Karpas-422 (cell line): ENCODE measurements around the gene CCL3. TPM values are rescaled to one million over a fixed set of nuclear protein-coding genes. Genes with fewer than 3 reads are reported as not detected.
"Not testable (repeated sequence)": the region's sequence is repeated elsewhere in the genome, so short reads cannot be mapped to it uniquely, and the experiment has no call there.

Source experiments
- DNase-seq: peaks from one replicate; pipeline ENCODE4 v3.0.0-alpha.2; 2015
- H2AFZ ChIP-seq: fragments of 200-600 bp; sonication (generic); 2 replicates; pipeline ENCODE4 v1.6.1; 2014; ENCODE audit warnings: antibody characterized with exemption, low read length, mixed read lengths
- H3K27ac ChIP-seq: fragments of 200-600 bp; sonication (generic); 2 replicates; pipeline ENCODE4 v1.5.1; 2014; ENCODE audit warnings: mild to moderate bottlenecking, low read length, moderate library complexity
- H3K27me3 ChIP-seq: fragments of 200-600 bp; sonication (generic); 2 replicates; pipeline ENCODE4 v1.6.1; 2014; ENCODE audit warnings: low read length, mixed read lengths
- H3K36me3 ChIP-seq: fragments of 200-600 bp; sonication (generic); 2 replicates; pipeline ENCODE4 v1.6.1; 2014; ENCODE audit warnings: low read length, mixed read lengths; ENCODE audit not compliant: insufficient read depth
- H3K4me1 ChIP-seq: fragments of 200-600 bp; sonication (generic); 2 replicates; pipeline ENCODE4 v1.6.1; 2014; ENCODE audit warnings: mild to moderate bottlenecking, low read length, mixed read lengths
- H3K4me2 ChIP-seq: fragments of 200-600 bp; sonication (generic); 2 replicates; pipeline ENCODE4 v1.6.1; 2014; ENCODE audit warnings: low read length, low read depth, mild to moderate bottlenecking; ENCODE audit not compliant: poor library complexity, severe bottlenecking
- H3K4me3 ChIP-seq: fragments of 200-600 bp; sonication (generic); 2 replicates; pipeline ENCODE4 v1.5.1; 2014; ENCODE audit warnings: mild to moderate bottlenecking, antibody characterized with exemption, low read length, mixed read lengths
- H3K79me2 ChIP-seq: fragments of 200-600 bp; sonication (generic); 2 replicates; pipeline ENCODE4 v1.6.1; 2014; ENCODE audit warnings: mild to moderate bottlenecking, low read length, mixed read lengths
- H3K9ac ChIP-seq: fragments of 200-600 bp; sonication (generic); 2 replicates; pipeline ENCODE4 v1.6.0; 2014; ENCODE audit warnings: low read length
- H3K9me2 ChIP-seq: fragments of 200-600 bp; sonication (generic), shearing (Covaris generic); replicated peaks from 2 replicates; pipeline ENCODE4 v1.6.0; 2014; ENCODE audit warnings: mild to moderate bottlenecking, low read length, moderate library complexity; ENCODE audit not compliant: insufficient read depth
- H3K9me3 ChIP-seq: fragments of 300-700, 200-600 bp; sonication (generic); 2 replicates; pipeline ENCODE4 v1.6.1; 2014; ENCODE audit warnings: low read length, mixed read lengths
- H4K20me1 ChIP-seq: fragments of 200-600 bp; sonication (generic); 2 replicates; pipeline ENCODE4 v1.6.1; 2014; ENCODE audit warnings: mild to moderate bottlenecking, antibody characterized with exemption, low read length, low read depth; ENCODE audit not compliant: insufficient read depth
- total RNA-seq: library from RNA; depleted of rRNA; stranded (reverse); fragments of >200 nt; shearing (Covaris generic); gene quantifications from 2 replicates; pipeline ENCODE4 v1.2.3, GENCODE V29; 2014; ENCODE audit warnings: low replicate concordance

CCL3 gene
- total RNA-seq, 1 experiment from 2014 or later: not detected

DNA sequence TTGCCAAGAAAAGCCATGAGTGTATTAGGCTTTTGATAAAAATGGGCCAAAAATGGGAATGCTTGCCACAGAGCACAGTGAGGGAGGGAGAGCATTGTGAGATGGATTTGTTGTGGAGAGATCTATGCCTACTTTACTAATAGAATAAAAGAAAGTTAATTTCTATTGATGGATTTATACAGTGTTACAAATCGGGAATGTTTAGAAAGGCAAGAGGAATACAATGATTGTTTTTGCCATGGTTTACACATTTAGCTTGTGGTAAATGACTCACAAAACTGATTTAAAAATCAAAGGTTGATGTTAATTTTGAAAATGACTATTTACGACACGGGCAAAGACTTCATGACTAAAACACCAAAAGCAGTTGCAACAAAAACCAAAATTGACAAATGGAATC is 30.3 kb upstream of the CCL3 start:
- Histone ChIP-seq H3K4me2 (no peak overlapping the region), H3K4me3 (no peak overlapping the region), H4K20me1 (no peaks in the 10 kb centered on the region), H3K36me3 (no peaks in the 10 kb centered on the region), H3K27me3 (peaks cover 5% of the 10 kb centered on the region; the same call in 1 of the 2 replicates), H3K9ac (no peak overlapping the region), H3K79me2 (no peaks in the 10 kb centered on the region), H3K9me3 (peaks cover 4% of the 10 kb centered on the region; the same call in 1 of the 2 replicates), H3K27ac (no peak overlapping the region), H2AFZ (no peak overlapping the region), H3K4me1 (no peaks in the 10 kb centered on the region), H3K9me2 (no peaks in the 10 kb centered on the region)
- no peak for DNase-seq

DNA sequence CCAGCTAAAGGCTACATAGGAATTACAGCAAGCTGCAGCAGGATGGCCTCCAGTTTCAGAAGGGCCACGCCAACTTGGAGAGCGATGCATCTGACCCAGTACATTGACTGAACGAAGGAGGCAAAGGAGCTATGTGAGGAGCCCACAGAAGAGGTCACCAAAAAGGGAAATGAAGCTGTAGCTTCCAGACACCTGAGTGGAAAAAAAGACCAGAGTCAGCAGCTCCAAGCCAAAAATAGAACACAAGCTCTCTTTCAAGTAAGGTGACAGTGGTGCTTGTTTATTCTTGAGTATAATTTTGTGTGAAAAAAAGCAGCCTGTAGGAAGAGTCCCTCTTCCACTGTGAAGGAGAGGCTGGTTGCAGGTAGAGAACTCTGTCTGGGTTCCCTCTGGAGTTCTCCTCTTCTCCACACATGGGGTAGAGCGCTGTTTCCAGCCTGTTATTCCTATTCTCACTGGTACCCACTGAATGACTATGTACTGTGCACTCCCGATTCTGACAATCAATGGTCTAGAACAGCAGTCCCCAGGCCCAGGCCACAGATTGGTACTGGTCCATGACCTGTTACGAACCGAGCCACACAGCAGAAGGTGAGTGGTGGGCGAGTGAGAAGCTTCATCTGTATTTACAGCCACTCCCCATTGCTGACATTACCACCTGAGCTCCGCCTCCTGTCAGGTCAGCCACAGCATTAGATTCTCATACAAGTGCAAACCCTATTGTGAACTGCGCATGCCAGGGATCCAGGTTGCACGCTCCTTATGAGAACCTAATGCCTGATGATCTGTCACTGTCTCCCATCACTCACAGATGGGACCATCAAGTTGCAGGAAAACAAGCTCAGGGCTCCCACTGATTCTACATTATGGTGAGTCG is 28.8 kb upstream of the CCL3 start:
- H3K9ac ChIP-seq: no peak overlapping the region
- H3K4me1 ChIP-seq: no peaks in the 10 kb centered on the region
- no peaks in the 10 kb centered on the region for H4K20me1 ChIP-seq
- no peaks in the 10 kb centered on the region for H3K36me3 ChIP-seq
- no peaks in the 10 kb centered on the region for H3K27me3 ChIP-seq
- no peaks in the 10 kb centered on the region for H3K9me2 ChIP-seq
- no peak overlapping the region for H3K27ac ChIP-seq
- H3K4me2 ChIP-seq: no peak overlapping the region
- H3K4me3 ChIP-seq: no peak overlapping the region
- no peak overlapping the region for H2AFZ ChIP-seq
- DNase-seq: no peak
- H3K79me2 ChIP-seq: no peaks in the 10 kb centered on the region
- H3K9me3 ChIP-seq: no peaks in the 10 kb centered on the region

DNA sequence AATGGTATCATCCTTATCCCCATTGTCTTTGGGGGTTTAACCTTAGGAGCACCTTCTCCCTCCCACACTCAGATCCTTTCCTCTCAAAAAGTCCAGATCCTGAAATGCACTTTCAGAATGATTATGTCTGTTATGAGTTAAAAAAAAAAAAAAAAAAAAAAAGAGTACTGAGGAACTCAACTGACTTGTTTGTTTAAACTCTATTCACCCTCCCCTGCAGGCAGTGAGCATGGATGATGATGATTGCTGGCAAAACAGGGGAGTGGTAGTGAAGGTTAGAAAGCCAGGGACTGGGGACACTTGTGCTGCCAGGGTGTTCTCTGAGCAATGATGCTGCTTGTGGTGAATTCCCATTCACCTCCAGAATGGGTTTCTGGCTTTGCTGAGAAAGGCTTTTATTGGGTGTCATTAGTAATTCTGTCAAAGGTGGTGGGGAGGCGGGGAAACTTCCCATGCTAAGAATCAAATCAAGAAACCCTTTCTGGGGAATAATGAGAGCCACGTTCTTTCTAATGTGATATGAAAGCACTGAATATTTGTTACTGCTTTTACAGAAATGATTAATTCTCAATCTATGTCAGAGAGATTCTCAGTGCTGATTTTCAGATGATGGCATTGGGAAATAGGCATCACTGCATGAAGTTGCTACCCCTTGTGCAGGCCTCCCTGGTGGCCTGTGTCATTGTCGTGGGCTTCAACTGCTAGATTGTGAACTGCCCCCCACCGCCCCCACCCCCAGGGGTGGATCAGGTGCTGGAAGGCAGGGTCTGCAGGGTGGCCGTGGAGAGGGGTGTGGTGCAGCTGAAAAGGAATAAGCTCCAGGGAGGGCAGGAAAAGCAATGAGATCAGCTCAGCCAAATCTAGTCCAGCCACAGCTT is 27.8 kb upstream of the CCL3 start:
- no peak for DNase-seq
- Histone ChIP-seq H3K79me2 (no peaks in the 10 kb centered on the region), H3K27me3 (no peaks in the 10 kb centered on the region), H3K4me3 (no peak overlapping the region), H3K9me3 (no peaks in the 10 kb centered on the region), H3K9me2 (no peaks in the 10 kb centered on the region), H2AFZ (no peak overlapping the region), H3K4me1 (no peaks in the 10 kb centered on the region), H3K27ac (no peak overlapping the region), H3K9ac (no peak overlapping the region), H4K20me1 (no peaks in the 10 kb centered on the region), H3K36me3 (no peaks in the 10 kb centered on the region), H3K4me2 (no peak overlapping the region)

DNA sequence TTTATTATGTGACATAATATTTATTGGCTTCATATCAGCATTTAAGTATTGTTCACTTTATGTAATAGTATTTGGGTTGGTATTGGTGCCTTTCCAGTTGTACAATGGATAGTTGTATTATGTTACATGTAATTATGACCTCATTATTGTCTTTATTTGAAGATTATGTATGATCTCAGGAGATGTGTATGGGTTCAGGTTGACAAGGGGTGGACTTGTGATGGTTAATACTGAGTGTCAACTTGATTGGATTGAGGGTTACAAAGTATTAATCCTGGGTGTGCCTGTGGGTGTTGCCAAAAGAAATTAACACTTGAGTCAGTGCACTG is 25.7 kb upstream of the CCL3 start:
- H3K9me3 ChIP-seq, H3K4me1 ChIP-seq, H3K79me2 ChIP-seq, H3K27me3 ChIP-seq, H2AFZ ChIP-seq, H3K27ac ChIP-seq, DNase-seq, H3K36me3 ChIP-seq, H3K4me2 ChIP-seq, H3K9ac ChIP-seq, H4K20me1 ChIP-seq, H3K4me3 ChIP-seq, H3K9me2 ChIP-seq: not testable (repeated sequence)

GRCh38 chr17:36114971-36115648 is 25.2 kb upstream of the CCL3 start:
- H3K9me2 ChIP-seq, H3K4me3 ChIP-seq: not testable (repeated sequence)

GRCh38 chr17:36113131-36113530 is 23.2 kb upstream of the CCL3 start:
- H3K4me2 ChIP-seq, H3K9me3 ChIP-seq, H2AFZ ChIP-seq, DNase-seq, H3K36me3 ChIP-seq, H3K9ac ChIP-seq, H3K4me1 ChIP-seq, H3K9me2 ChIP-seq, H3K27ac ChIP-seq, H4K20me1 ChIP-seq, H3K27me3 ChIP-seq, H3K4me3 ChIP-seq, H3K79me2 ChIP-seq: not testable (repeated sequence)

More at GRCh38 chr17:36114971-36115648, 25.2 kb upstream of the CCL3 start:
- H2AFZ ChIP-seq, H3K4me1 ChIP-seq, H3K4me2 ChIP-seq, H3K9ac ChIP-seq, H3K36me3 ChIP-seq, H3K27me3 ChIP-seq, DNase-seq, H3K9me3 ChIP-seq, H3K27ac ChIP-seq, H4K20me1 ChIP-seq, H3K79me2 ChIP-seq: not testable (repeated sequence)

DNA sequence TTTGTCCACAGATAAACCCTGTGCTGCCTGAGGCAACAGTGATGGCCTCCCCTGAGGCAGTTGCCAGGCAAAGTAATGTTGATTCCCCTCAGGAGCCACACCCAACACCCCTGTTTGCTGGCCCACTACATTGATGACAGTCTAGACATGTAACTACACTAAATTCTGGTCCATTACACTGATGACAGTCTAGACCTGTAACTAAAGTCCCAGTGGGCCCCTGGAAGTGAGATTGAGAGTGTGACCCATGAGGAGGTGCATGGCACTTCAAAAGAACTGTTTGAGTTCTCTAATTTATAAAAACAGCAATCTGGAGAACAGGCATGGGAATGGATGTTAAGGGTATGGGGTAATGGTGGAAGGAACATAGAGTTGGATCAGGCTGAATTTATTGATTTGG is 22.6 kb upstream of the CCL3 start:
- Histone ChIP-seq H3K36me3 (no peaks in the 10 kb centered on the region), H3K4me3 (no peak overlapping the region), H2AFZ (no peak overlapping the region), H3K4me2 (no peak overlapping the region), H3K27ac (no peak overlapping the region), H3K79me2 (no peaks in the 10 kb centered on the region), H4K20me1 (no peaks in the 10 kb centered on the region), H3K9me3 (no peaks in the 10 kb centered on the region), H3K27me3 (no peaks in the 10 kb centered on the region; the same call in 1 of the 2 replicates), H3K9me2 (no peaks in the 10 kb centered on the region), H3K9ac (no peak overlapping the region), H3K4me1 (no peaks in the 10 kb centered on the region)
- no peak for DNase-seq

- no peaks in the 10 kb centered on the region for H3K36me3 ChIP-seq
- no peak overlapping the region for H3K4me2 ChIP-seq
- H4K20me1 ChIP-seq: no peaks in the 10 kb centered on the region
- H2AFZ ChIP-seq: no peak overlapping the region
- no peak overlapping the region for H3K27ac ChIP-seq
- no peak overlapping the region for H3K9ac ChIP-seq
- no peak for DNase-seq
- no peaks in the 10 kb centered on the region for H3K79me2 ChIP-seq
- no peaks in the 10 kb centered on the region for H3K9me3 ChIP-seq
- no peak overlapping the region for H3K4me3 ChIP-seq
- H3K27me3 ChIP-seq: no peaks in the 10 kb centered on the region; the same call in 1 of the 2 replicates
- peaks cover 3% of the 10 kb centered on the region; the same call in 1 of the 2 replicates for H3K4me1 ChIP-seq
- H3K9me2 ChIP-seq: no peaks in the 10 kb centered on the region
These were observed 21.1 kb upstream of the CCL3 start for GRCh38 chr17:36111068-36111490.
